HFF-Myc (cell line): ENCODE measurements around the gene TMEM132D.

ENCODE experiments used
- DNase-seq: peaks from one replicate; pipeline ENCODE4 v3.0.0-alpha.2; 2011; ENCODE audit warnings: low read depth; ENCODE audit errors: extremely low read depth
- H3K4me3 ChIP-seq: replicated peaks from 2 replicates; pipeline ENCODE4 v1.5.1; 2011; ENCODE audit warnings: low read depth, mild to moderate bottlenecking, control low read depth, low read length
- TF ChIP-seq, protein P1 (sequence below): IDR thresholded peaks from 2 replicates; pipeline ENCODE4 v1.5.1; 2012; ENCODE audit warnings: mild to moderate bottlenecking, low read depth, low read length, control low read depth; ENCODE audit errors: missing control alignments

The TMEM132D gene

DNA sequence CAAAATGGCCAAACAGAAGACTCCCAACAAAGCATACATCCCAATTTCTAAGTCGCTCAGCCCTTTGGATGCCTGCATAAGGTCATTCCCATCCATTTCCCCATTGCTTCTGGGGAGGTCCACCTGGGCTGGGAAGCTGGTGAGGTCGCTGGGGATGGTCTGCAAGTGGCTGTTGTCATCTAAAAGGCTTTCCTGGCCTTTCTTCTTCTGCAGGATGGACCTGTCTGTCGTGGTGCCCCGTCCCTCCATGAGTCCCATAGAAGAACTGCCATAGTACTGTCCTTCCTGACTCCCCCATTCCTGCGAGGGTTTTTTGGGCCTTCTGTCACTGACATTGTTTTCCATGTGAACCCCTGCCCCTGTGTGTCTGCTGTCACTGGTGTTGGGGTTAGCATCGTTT is 829.4 kb downstream of the TMEM132D start:
- TF ChIP-seq, protein P1, sequence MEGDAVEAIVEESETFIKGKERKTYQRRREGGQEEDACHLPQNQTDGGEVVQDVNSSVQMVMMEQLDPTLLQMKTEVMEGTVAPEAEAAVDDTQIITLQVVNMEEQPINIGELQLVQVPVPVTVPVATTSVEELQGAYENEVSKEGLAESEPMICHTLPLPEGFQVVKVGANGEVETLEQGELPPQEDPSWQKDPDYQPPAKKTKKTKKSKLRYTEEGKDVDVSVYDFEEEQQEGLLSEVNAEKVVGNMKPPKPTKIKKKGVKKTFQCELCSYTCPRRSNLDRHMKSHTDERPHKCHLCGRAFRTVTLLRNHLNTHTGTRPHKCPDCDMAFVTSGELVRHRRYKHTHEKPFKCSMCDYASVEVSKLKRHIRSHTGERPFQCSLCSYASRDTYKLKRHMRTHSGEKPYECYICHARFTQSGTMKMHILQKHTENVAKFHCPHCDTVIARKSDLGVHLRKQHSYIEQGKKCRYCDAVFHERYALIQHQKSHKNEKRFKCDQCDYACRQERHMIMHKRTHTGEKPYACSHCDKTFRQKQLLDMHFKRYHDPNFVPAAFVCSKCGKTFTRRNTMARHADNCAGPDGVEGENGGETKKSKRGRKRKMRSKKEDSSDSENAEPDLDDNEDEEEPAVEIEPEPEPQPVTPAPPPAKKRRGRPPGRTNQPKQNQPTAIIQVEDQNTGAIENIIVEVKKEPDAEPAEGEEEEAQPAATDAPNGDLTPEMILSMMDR = no peak
- no peak overlapping the region for H3K4me3 ChIP-seq
- no peak for DNase-seq

GRCh38 chr12:129073157-129073915 is 830.5 kb downstream of the TMEM132D start:
- no peak for DNase-seq
- no peak overlapping the region for H3K4me3 ChIP-seq
- TF ChIP-seq, protein P1 = no peak

DNA sequence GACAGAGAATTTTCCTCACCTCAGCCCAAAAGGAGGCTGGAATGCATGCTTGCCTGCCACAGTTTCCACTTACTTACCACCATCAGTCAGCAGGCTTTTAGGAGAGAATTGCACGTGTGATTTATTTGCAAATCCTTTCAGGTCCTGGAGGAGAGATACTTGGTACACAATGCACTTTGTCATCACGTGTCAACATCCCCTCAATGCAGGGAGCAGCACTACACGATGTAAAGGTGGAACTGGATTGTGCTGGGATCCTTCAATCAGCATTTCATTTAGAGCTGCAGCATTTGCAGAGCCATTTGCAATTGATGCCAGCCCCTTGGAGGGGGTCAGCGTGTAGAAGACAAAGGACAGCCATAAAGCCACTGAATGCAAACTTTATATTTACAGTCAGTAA is 832.5 kb downstream of the TMEM132D start:
- TF ChIP-seq, protein P1 = no peak
- DNase-seq = no peak
- no peak overlapping the region for H3K4me3 ChIP-seq

- TF ChIP-seq, protein P1 = no peak
- H3K4me3 ChIP-seq = no peak overlapping the region
- DNase-seq = no peak
Observed at GRCh38 chr12:129069886-129070285, 833.9 kb downstream of the TMEM132D start.

DNA sequence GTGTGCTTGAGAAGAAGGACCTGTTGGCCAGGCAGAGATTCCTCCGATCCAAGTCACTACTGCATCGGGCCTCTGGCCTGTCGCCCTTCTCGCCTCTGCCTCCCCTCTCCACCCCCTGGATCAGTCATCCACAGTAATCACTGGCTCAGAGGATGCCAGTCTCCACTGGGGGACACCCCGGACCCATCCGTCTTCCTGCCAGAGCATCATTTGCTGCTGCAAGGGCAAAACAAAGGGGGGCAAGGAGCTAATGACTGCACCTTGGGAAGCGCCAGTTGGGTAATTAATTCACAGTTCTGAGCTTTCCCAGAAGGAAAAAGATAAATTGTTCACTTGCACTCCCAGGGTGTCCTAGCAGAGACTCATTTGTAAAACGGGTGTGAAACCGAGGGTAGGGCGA is 835.1 kb downstream of the TMEM132D start:
- no peak for DNase-seq
- TF ChIP-seq, protein P1 = no peak
- no peak overlapping the region for H3K4me3 ChIP-seq

- no peak overlapping the region for H3K4me3 ChIP-seq
- no peak for DNase-seq
- TF ChIP-seq, protein P1 = no peak
Observed at GRCh38 chr12:129067491-129067890, 836.3 kb downstream of the TMEM132D start.
